Activated T-cell treated with anti-CD3 and anti-CD28 coated beads, Interleukin-2, amount 50 U/mL, for 24 hours (primary cell): ENCODE results near the gene RPL37A.

Source experiments
- DNase-seq: peaks from one replicate; pipeline ENCODE4 v3.0.0-alpha.2; 2020
- H3K27ac Mint-ChIP-seq: 2 replicates; pipeline ENCODE4 v1.8.0; 2020; ENCODE audit warnings: mild to moderate bottlenecking, mixed read lengths
- H3K27me3 Mint-ChIP-seq: 2 replicates; pipeline ENCODE4 v1.8.0; 2020; ENCODE audit warnings: mixed read lengths
- H3K36me3 Mint-ChIP-seq: 2 replicates; pipeline ENCODE4 v1.8.0; 2020; ENCODE audit warnings: low read depth, mixed read lengths
- H3K4me1 Mint-ChIP-seq: 2 replicates; pipeline ENCODE4 v1.8.0; 2020; ENCODE audit warnings: low read depth, mixed read lengths
- H3K4me3 Mint-ChIP-seq: 2 replicates; pipeline ENCODE4 v1.8.0; 2020; ENCODE audit warnings: mild to moderate bottlenecking, moderate library complexity, mixed read lengths
- H3K9me3 Mint-ChIP-seq: 2 replicates; pipeline ENCODE4 v1.8.0; 2020; ENCODE audit warnings: mixed read lengths

RPL37A gene

GRCh38 chr2:216498379-216499352 lies at the start of gene RPL37A:
Gene RPL37A, plus strand, starts transcription at chr2:216498844. Its CDS starts 31 bp downstream, at chr2:216498875.
- DNase-seq = peak; percentile 91
- H3K27ac Mint-ChIP-seq = peak within 1 kb of the TSS; percentile 97
- H3K4me1 Mint-ChIP-seq = peaks cover 49% of the 10 kb centered on the region
- H3K36me3 Mint-ChIP-seq = peaks cover 63% of the 10 kb centered on the region
- peaks cover 2% of the 10 kb centered on the region for H3K9me3 Mint-ChIP-seq
- H3K4me3 Mint-ChIP-seq = peak within 1 kb of the TSS; percentile 91
- H3K27me3 Mint-ChIP-seq = no peaks in the 10 kb centered on the region

- no peaks in the 10 kb centered on the region for H3K27me3 Mint-ChIP-seq
- DNase-seq = no peak
- H3K36me3 Mint-ChIP-seq = peaks cover 99% of the 10 kb centered on the region
- H3K4me3 Mint-ChIP-seq = no peak overlapping the region
- no peaks in the 10 kb centered on the region for H3K4me1 Mint-ChIP-seq
- H3K27ac Mint-ChIP-seq = no peak overlapping the region
- peaks cover 5% of the 10 kb centered on the region for H3K9me3 Mint-ChIP-seq
These were observed 48.3 kb upstream of the RPL37A start for GRCh38 chr2:216450346-216450745.

- Mint-ChIP-seq H3K4me3 (no peak overlapping the region), H3K9me3 (peaks cover 5% of the 10 kb centered on the region), H3K27me3 (no peaks in the 10 kb centered on the region), H3K27ac (no peak overlapping the region), H3K36me3 (peaks cover 99% of the 10 kb centered on the region), H3K4me1 (no peaks in the 10 kb centered on the region)
- no peak for DNase-seq
These were observed 47.9 kb upstream of the RPL37A start for GRCh38 chr2:216450784-216451183.

GRCh38 chr2:216453955-216454614 lies 44.6 kb upstream of the RPL37A start:
- Mint-ChIP-seq H3K27ac (no peak overlapping the region), H3K4me1 (no peaks in the 10 kb centered on the region), H3K36me3 (peaks cover 75% of the 10 kb centered on the region), H3K4me3 (no peak overlapping the region), H3K27me3 (no peaks in the 10 kb centered on the region), H3K9me3 (no peaks in the 10 kb centered on the region)
- DNase-seq = no peak

- DNase-seq = no peak
- Mint-ChIP-seq H3K36me3 (peaks cover 52% of the 10 kb centered on the region), H3K27ac (peak overlapping the region; percentile 44), H3K27me3 (no peaks in the 10 kb centered on the region), H3K9me3 (no peaks in the 10 kb centered on the region), H3K4me3 (no peak overlapping the region), H3K4me1 (peaks cover 3% of the 10 kb centered on the region)
These were observed 35.5 kb upstream of the RPL37A start for GRCh38 chr2:216463148-216463547.

- DNase-seq = no peak
- Mint-ChIP-seq H3K4me1 (peaks cover 3% of the 10 kb centered on the region), H3K4me3 (no peak overlapping the region), H3K27ac (no peak overlapping the region), H3K9me3 (no peaks in the 10 kb centered on the region), H3K36me3 (peaks cover 58% of the 10 kb centered on the region), H3K27me3 (no peaks in the 10 kb centered on the region)
These were observed 34.4 kb upstream of the RPL37A start for GRCh38 chr2:216464104-216464720.

GRCh38 chr2:216465579-216466195 lies 33.0 kb upstream of the RPL37A start:
- Mint-ChIP-seq H3K36me3 (peaks cover 69% of the 10 kb centered on the region), H3K4me3 (no peak overlapping the region), H3K4me1 (peaks cover 3% of the 10 kb centered on the region), H3K9me3 (no peaks in the 10 kb centered on the region), H3K27me3 (no peaks in the 10 kb centered on the region), H3K27ac (no peak overlapping the region)
- no peak for DNase-seq

GRCh38 chr2:216467845-216468244 lies 30.8 kb upstream of the RPL37A start:
- Mint-ChIP-seq H3K4me3 (no peak overlapping the region), H3K36me3 (peaks cover 67% of the 10 kb centered on the region), H3K27me3 (no peaks in the 10 kb centered on the region), H3K27ac (no peak overlapping the region), H3K9me3 (no peaks in the 10 kb centered on the region), H3K4me1 (peaks cover 3% of the 10 kb centered on the region)
- no peak for DNase-seq

- no peaks in the 10 kb centered on the region for H3K9me3 Mint-ChIP-seq
- no peak for DNase-seq
- H3K4me1 Mint-ChIP-seq = peaks cover 1% of the 10 kb centered on the region
- H3K36me3 Mint-ChIP-seq = peaks cover 55% of the 10 kb centered on the region
- no peaks in the 10 kb centered on the region for H3K27me3 Mint-ChIP-seq
- no peak overlapping the region for H3K27ac Mint-ChIP-seq
- no peak overlapping the region for H3K4me3 Mint-ChIP-seq
These were observed 29.0 kb upstream of the RPL37A start for GRCh38 chr2:216469661-216470060.

GRCh38 chr2:216473187-216473586 lies 25.5 kb upstream of the RPL37A start:
- H3K27me3 Mint-ChIP-seq = no peaks in the 10 kb centered on the region
- H3K27ac Mint-ChIP-seq = no peak overlapping the region
- no peak for DNase-seq
- peaks cover 51% of the 10 kb centered on the region for H3K36me3 Mint-ChIP-seq
- H3K4me1 Mint-ChIP-seq = peaks cover 21% of the 10 kb centered on the region
- no peak overlapping the region for H3K4me3 Mint-ChIP-seq
- no peaks in the 10 kb centered on the region for H3K9me3 Mint-ChIP-seq

- H3K36me3 Mint-ChIP-seq = peaks cover 57% of the 10 kb centered on the region
- DNase-seq = peak; percentile 47
- peak overlapping the region; percentile 80 for H3K27ac Mint-ChIP-seq
- H3K4me1 Mint-ChIP-seq = peaks cover 25% of the 10 kb centered on the region
- H3K27me3 Mint-ChIP-seq = no peaks in the 10 kb centered on the region
- H3K4me3 Mint-ChIP-seq = peak overlapping the region; percentile 43
- no peaks in the 10 kb centered on the region for H3K9me3 Mint-ChIP-seq
These were observed 23.5 kb upstream of the RPL37A start for GRCh38 chr2:216474925-216475670.

GRCh38 chr2:216475767-216476166 lies 22.9 kb upstream of the RPL37A start:
- Mint-ChIP-seq H3K27ac (peak overlapping the region; percentile 80), H3K4me1 (peaks cover 25% of the 10 kb centered on the region), H3K9me3 (no peaks in the 10 kb centered on the region), H3K4me3 (no peak overlapping the region), H3K36me3 (peaks cover 58% of the 10 kb centered on the region), H3K27me3 (no peaks in the 10 kb centered on the region)
- no peak for DNase-seq

GRCh38 chr2:216477283-216478035 lies 21.2 kb upstream of the RPL37A start:
- no peak overlapping the region for H3K27ac Mint-ChIP-seq
- H3K4me3 Mint-ChIP-seq = no peak overlapping the region
- H3K27me3 Mint-ChIP-seq = no peaks in the 10 kb centered on the region
- DNase-seq = no peak
- peaks cover 61% of the 10 kb centered on the region for H3K36me3 Mint-ChIP-seq
- peaks cover 25% of the 10 kb centered on the region for H3K4me1 Mint-ChIP-seq
- H3K9me3 Mint-ChIP-seq = no peaks in the 10 kb centered on the region
